T-cell (primary cell): ENCODE data around the gene MYO5A. TPM values are rescaled to one million over a fixed set of nuclear protein-coding genes. Genes with fewer than 3 reads are reported as not detected.
A peak's percentile ranks its signal among the peaks of the same experiment; 100 is the strongest.

Experiments
- ATAC-seq, 4 experiments: fragments of 200-7000 bp in 3 of 4; fragments of 150-1000 bp in 1 of 4; cut with Tn5 transposase; replicated peaks in 1 of 4; 1 replicate in 3 of 4; 2 replicates in 1 of 4; pipeline ENCODE4 v1.10.0; 2021; ENCODE audit warnings: moderate library complexity in 3 of 4, mild to moderate bottlenecking in 2 of 4, moderate number of reproducible peaks in 1 of 4
- CTCF ChIA-PET, 2 donors: fragments of 300-600 bp; sonication (Branson Sonifier 250); formaldehyde crosslinking; loops; one replicate each; lab custom pipeline; 2022; ENCODE audit warnings: antibody characterized with exemption in 2 of 2; lab: Charles Lee
- POLR2A ChIA-PET, 2 donors: fragments of 300-600 bp; sonication (Branson Sonifier 250); formaldehyde crosslinking; loops; one replicate each; lab custom pipeline; 2022; ENCODE audit warnings: antibody characterized with exemption in 2 of 2; lab: Charles Lee
- DNase-seq, 35 experiments: peaks; one replicate each; pipeline versions ENCODE4 v3.0.0 to v3.0.0-alpha.2; 2013 to 2023
- H3K27ac ChIP-seq: one replicate; pipeline ENCODE4 v1.5.1; 2013; ENCODE audit warnings: low read length
- H3K27me3 ChIP-seq, 2 experiments: replicated peaks in 1 of 2; 1 replicate in 1 of 2; 2 replicates in 1 of 2; pipeline versions ENCODE4 v1.6.1 to v1.7.0; 2013; ENCODE audit warnings: low read length in 1 of 2, mixed read lengths in 1 of 2; ENCODE audit not compliant: control insufficient read depth in 2 of 2, insufficient read depth in 2 of 2; ENCODE audit errors: extremely low read depth in 1 of 2
- H3K36me3 ChIP-seq, 2 donors: 1 replicate in 1 of 2; 2 replicates in 1 of 2; pipeline versions ENCODE4 v1.6.1 to v1.7.0; 2013; ENCODE audit warnings: low read length in 1 of 2; ENCODE audit not compliant: control insufficient read depth in 2 of 2, insufficient read depth in 1 of 2; ENCODE audit errors: extremely low read depth in 1 of 2
- H3K4me1 ChIP-seq, 2 experiments: 1 replicate in 1 of 2; 2 replicates in 1 of 2; pipeline versions ENCODE4 v1.6.1 to v1.7.0; 2013; ENCODE audit warnings: low read length in 2 of 2, mixed read lengths in 1 of 2; ENCODE audit not compliant: insufficient read depth in 2 of 2, control insufficient read depth in 1 of 2; ENCODE audit errors: extremely low read depth in 1 of 2
- H3K4me3 ChIP-seq, 2 donors: 1 replicate in 1 of 2; 2 replicates in 1 of 2; pipeline versions ENCODE4 v1.5.1 to v1.7.0; 2013; ENCODE audit warnings: mild to moderate bottlenecking in 2 of 2, low read length in 1 of 2, moderate library complexity in 1 of 2; ENCODE audit not compliant: control insufficient read depth in 1 of 2; ENCODE audit errors: extremely low read depth in 1 of 2
- H3K9me3 ChIP-seq: 2 replicates; pipeline ENCODE4 v1.7.0; 2013
- H3K27ac Mint-ChIP-seq, 2 donors: one replicate each; pipeline ENCODE4 v1.8.0; 2020 to 2021; ENCODE audit warnings: mild to moderate bottlenecking in 2 of 2, mixed read lengths in 2 of 2
- H3K27me3 Mint-ChIP-seq, 2 donors: one replicate each; pipeline ENCODE4 v1.8.0; 2021 to 2022; ENCODE audit warnings: mixed read lengths in 2 of 2
- H3K36me3 Mint-ChIP-seq: one replicate; pipeline ENCODE4 v1.8.0; 2021; ENCODE audit warnings: mixed read lengths
- H3K4me1 Mint-ChIP-seq, 3 donors: one replicate each; pipeline ENCODE4 v1.8.0; 2020 to 2022; ENCODE audit warnings: mixed read lengths in 3 of 3, mild to moderate bottlenecking in 1 of 3
- H3K4me3 Mint-ChIP-seq, 3 donors: one replicate each; pipeline ENCODE4 v1.8.0; 2020 to 2022; ENCODE audit warnings: mild to moderate bottlenecking in 3 of 3, mixed read lengths in 3 of 3, moderate library complexity in 3 of 3
- H3K9me3 Mint-ChIP-seq, 3 donors: one replicate each; pipeline ENCODE4 v1.8.0; 2020 to 2022; ENCODE audit warnings: mixed read lengths in 3 of 3
- WGBS: methylation state at CpG from one replicate; pipeline ENCODE4 v1.1.5; 2013; ENCODE audit warnings: missing lambda C conversion rate; ENCODE audit not compliant: insufficient coverage; 5-methylcytosine and 5-hydroxymethylcytosine counted together
- total RNA-seq, 35 experiments: library from RNA in 6 of 35; stranded (reverse) in 6 of 35; fragments of 120-200 nt in 1 of 35; gene quantifications; one replicate each; pipeline versions ENCODE4 v1.2.1 to v1.2.4 and lab custom pipeline; 2013 to 2026

Gene MYO5A
- total RNA-seq, 5 donors from 2014 or later (not counting 1 experiment from before 2014, with no cell fraction given) = 25.2 to 46.6 (median 29.5) TPM

DNA sequence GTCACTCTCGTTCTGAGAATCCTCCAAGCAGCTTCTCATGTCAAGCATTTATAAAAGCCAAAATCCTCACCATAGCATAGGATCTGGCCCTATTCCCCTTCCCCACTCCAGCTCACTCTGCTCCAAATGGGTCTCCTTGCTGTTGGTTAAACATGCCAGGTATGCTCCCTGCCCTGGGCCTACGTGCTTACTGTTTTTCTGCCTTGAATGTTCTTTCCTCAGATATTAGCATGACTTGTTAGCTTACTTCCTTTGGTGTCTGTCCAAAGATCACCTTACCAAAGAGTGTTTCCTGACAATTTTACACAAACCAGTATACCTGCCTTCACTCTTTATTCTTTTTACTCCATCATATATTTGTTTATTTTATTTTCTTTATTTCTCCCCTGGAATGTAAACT lies 200.0 kb downstream of the MYO5A start:
- DNase-seq (no peak), ATAC-seq (no peak)
- Mint-ChIP-seq H3K4me1 (peaks cover 16 to 21% (median 17%) of the 10 kb centered on the region in 3 donors), H3K27me3 (no peaks in the 10 kb centered on the region), H3K4me3 (peak overlapping the region in 1 of 3 donors; percentile 15), H3K36me3 (peaks cover 47% of the 10 kb centered on the region), H3K9me3 (no peaks in the 10 kb centered on the region), H3K27ac (no peak overlapping the region)
- Histone ChIP-seq H3K27ac (no peak overlapping the region), H3K36me3 (peaks cover 0 to 43% of the 10 kb centered on the region in 2 donors), H3K9me3 (no peaks in the 10 kb centered on the region), H3K27me3 (no peaks in the 10 kb centered on the region), H3K4me3 (no peak overlapping the region), H3K4me1 (peaks cover 7% of the 10 kb centered on the region in 2 experiments)
- POLR2A ChIA-PET = interaction anchor here in 1 of 2 donors (0.9 to 1.1 kb wide), 2 partner anchors 54 to 226 kb away, joined by 3 read pairs; no protein-coding TSS in a partner anchor
- 100% methylated on average over 2 of the region's 2 CpGs for WGBS
- CTCF ChIA-PET = interaction anchor here in 1 of 2 donors (5.3 kb wide), 1 partner anchor 406 kb away, joined by 43 read pairs; no protein-coding TSS in a partner anchor

DNA sequence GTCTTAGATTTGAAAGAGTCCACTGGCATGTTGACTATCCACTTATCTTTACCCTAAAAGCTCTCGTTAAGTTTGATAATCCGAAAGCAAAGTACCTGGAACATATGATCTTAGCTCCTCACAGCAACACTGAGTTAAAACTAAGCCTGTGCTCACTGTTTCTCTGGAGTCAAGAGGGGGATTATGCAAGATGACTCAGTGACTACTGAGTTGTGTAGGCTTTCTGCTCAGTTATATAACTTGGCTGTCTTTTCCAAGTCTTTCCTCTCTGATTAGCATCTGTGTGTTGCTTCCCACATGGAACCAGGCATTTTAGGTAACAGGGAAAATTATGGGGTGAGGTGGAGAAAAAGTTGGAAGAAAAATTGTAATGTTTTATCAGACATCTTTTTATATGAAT lies 201.9 kb downstream of the MYO5A start:
- H3K4me1 Mint-ChIP-seq = peaks cover 6 to 8% (median 7%) of the 10 kb centered on the region in 3 donors
- no peak overlapping the region for H3K4me3 ChIP-seq
- no peak overlapping the region for H3K4me3 Mint-ChIP-seq
- ATAC-seq = no peak
- no CpG with 5 or more reads among the region's 2 CpGs for WGBS
- H3K4me1 ChIP-seq = peaks cover 5 to 6% of the 10 kb centered on the region in 2 experiments
- no peak for DNase-seq
- H3K27me3 ChIP-seq = no peaks in the 10 kb centered on the region
- POLR2A ChIA-PET = no interaction called here
- H3K36me3 ChIP-seq = peaks cover 0 to 55% of the 10 kb centered on the region in 2 donors
- H3K9me3 Mint-ChIP-seq = no peaks in the 10 kb centered on the region
- H3K27ac ChIP-seq = no peak overlapping the region
- H3K36me3 Mint-ChIP-seq = peaks cover 59% of the 10 kb centered on the region
- H3K27me3 Mint-ChIP-seq = no peaks in the 10 kb centered on the region
- peak overlapping the region in 1 of 2 donors; percentile 28 for H3K27ac Mint-ChIP-seq
- no peaks in the 10 kb centered on the region for H3K9me3 ChIP-seq
- CTCF ChIA-PET = no interaction called here

GRCh38 chr15:52324109-52324508 lies 204.6 kb downstream of the MYO5A start:
- POLR2A ChIA-PET = interaction anchor here (0.6 kb wide), 3 partner anchors 67 to 425 kb away, joined by 4 to 10 read pairs (median 8); no protein-coding TSS in a partner anchor
- DNase-seq (no peak), ATAC-seq (no peak)
- Histone ChIP-seq H3K36me3 (peaks cover 0 to 66% of the 10 kb centered on the region in 2 donors), H3K4me3 (no peak overlapping the region), H3K27me3 (no peaks in the 10 kb centered on the region), H3K4me1 (no peaks in the 10 kb centered on the region), H3K9me3 (no peaks in the 10 kb centered on the region), H3K27ac (no peak overlapping the region)
- Mint-ChIP-seq H3K36me3 (peaks cover 74% of the 10 kb centered on the region), H3K4me1 (no peaks in the 10 kb centered on the region), H3K27me3 (no peaks in the 10 kb centered on the region), H3K27ac (no peak overlapping the region), H3K4me3 (no peak overlapping the region), H3K9me3 (no peaks in the 10 kb centered on the region)
- 83% methylated on average over 1 of the region's 1 CpG for WGBS
- CTCF ChIA-PET = interaction anchor here in 1 of 2 donors (0.7 kb wide), 1 partner anchor 428 kb away, joined by 4 read pairs; no protein-coding TSS in a partner anchor

GRCh38 chr15:52318729-52319500 lies 209.8 kb downstream of the MYO5A start:
- H3K27me3 Mint-ChIP-seq = no peaks in the 10 kb centered on the region
- no peak overlapping the region for H3K4me3 ChIP-seq
- DNase-seq = no peak
- H3K36me3 ChIP-seq = peaks cover 4 to 70% of the 10 kb centered on the region in 2 donors
- WGBS = 100% methylated on average over 9 of the region's 13 CpGs
- no peaks in the 10 kb centered on the region for H3K9me3 Mint-ChIP-seq
- H3K4me3 Mint-ChIP-seq = no peak overlapping the region
- H3K27ac ChIP-seq = no peak overlapping the region
- CTCF ChIA-PET = interaction anchor here in 1 of 2 donors (0.5 to 0.7 kb wide), 3 partner anchors 206 to 1220 kb away, joined by 3 to 5 read pairs (median 4); no protein-coding TSS in a partner anchor
- H3K9me3 ChIP-seq = no peaks in the 10 kb centered on the region
- H3K27me3 ChIP-seq = no peaks in the 10 kb centered on the region
- H3K4me1 Mint-ChIP-seq = no peaks in the 10 kb centered on the region
- no peaks in the 10 kb centered on the region for H3K4me1 ChIP-seq
- ATAC-seq = no peak
- H3K27ac Mint-ChIP-seq = no peak overlapping the region
- peaks cover 67% of the 10 kb centered on the region for H3K36me3 Mint-ChIP-seq
- POLR2A ChIA-PET = no interaction called here

GRCh38 chr15:52317688-52318087 lies 211.0 kb downstream of the MYO5A start:
- H3K36me3 Mint-ChIP-seq = peaks cover 72% of the 10 kb centered on the region
- H3K27ac Mint-ChIP-seq = no peak overlapping the region

GRCh38 chr15:52317022-52317421 lies 211.7 kb downstream of the MYO5A start:
- no peaks in the 10 kb centered on the region for H3K27me3 Mint-ChIP-seq
- H3K4me1 Mint-ChIP-seq = no peaks in the 10 kb centered on the region
- H3K4me3 ChIP-seq = no peak overlapping the region
- H3K27ac Mint-ChIP-seq = no peak overlapping the region
- peaks cover 72% of the 10 kb centered on the region for H3K36me3 Mint-ChIP-seq
- no peak overlapping the region for H3K27ac ChIP-seq
- DNase-seq (no peak), ATAC-seq (no peak)
- no peaks in the 10 kb centered on the region for H3K27me3 ChIP-seq
- ChIA-PET CTCF (no interaction called here), POLR2A (no interaction called here)
- no peaks in the 10 kb centered on the region for H3K9me3 Mint-ChIP-seq
- H3K36me3 ChIP-seq = peaks cover 4 to 72% of the 10 kb centered on the region in 2 donors
- H3K9me3 ChIP-seq = no peaks in the 10 kb centered on the region
- H3K4me1 ChIP-seq = no peaks in the 10 kb centered on the region
- no peak overlapping the region for H3K4me3 Mint-ChIP-seq
- no CpG with 5 or more reads among the region's 2 CpGs for WGBS

More at GRCh38 chr15:52317688-52318087, 211.0 kb downstream of the MYO5A start:
- ATAC-seq (no peak), DNase-seq (no peak)
- Histone ChIP-seq H3K9me3 (no peaks in the 10 kb centered on the region), H3K27me3 (no peaks in the 10 kb centered on the region), H3K36me3 (peaks cover 4 to 74% of the 10 kb centered on the region in 2 donors), H3K4me3 (no peak overlapping the region), H3K4me1 (no peaks in the 10 kb centered on the region), H3K27ac (no peak overlapping the region)
- Mint-ChIP-seq H3K27me3 (no peaks in the 10 kb centered on the region), H3K4me1 (no peaks in the 10 kb centered on the region), H3K4me3 (no peak overlapping the region), H3K9me3 (no peaks in the 10 kb centered on the region)
- WGBS = no CpG with 5 or more reads among the region's 2 CpGs
- POLR2A ChIA-PET = interaction anchor here in 1 of 2 donors (0.7 kb wide), 1 partner anchor 25 kb away, joined by 12 read pairs; no protein-coding TSS in a partner anchor
- CTCF ChIA-PET = interaction anchor here in 1 of 2 donors (0.6 kb wide), 1 partner anchor 89 kb away, joined by 3 read pairs; no protein-coding TSS in a partner anchor
